GM10248 (cell line): ENCODE data around the gene KRT33B.

Experiments
- CTCF ChIA-PET: fragments of 300-600 bp; sonication (Branson Sonifier 250); formaldehyde crosslinking; extraction: SDS; loops from one replicate; lab custom pipeline; 2021; ENCODE audit warnings: antibody characterized with exemption; lab: Yijun Ruan, JAX
- POLR2A ChIA-PET: fragments of 350-650 bp; sonication (Branson Sonifier 250); formaldehyde crosslinking; extraction: SDS; loops from one replicate; lab custom pipeline; 2020; ENCODE audit warnings: antibody characterized with exemption; lab: Yijun Ruan, JAX
- DNase-seq: peaks from one replicate; pipeline ENCODE4 v3.0.0; 2012; ENCODE audit errors: extremely low spot score
- TF ChIP-seq, protein P1 (sequence below): IDR thresholded peaks from 2 replicates; pipeline ENCODE4 v1.5.1; 2012; ENCODE audit warnings: mild to moderate bottlenecking, low read depth; ENCODE audit errors: extremely low read depth, missing control alignments, control extremely low read depth

KRT33B gene

DNA sequence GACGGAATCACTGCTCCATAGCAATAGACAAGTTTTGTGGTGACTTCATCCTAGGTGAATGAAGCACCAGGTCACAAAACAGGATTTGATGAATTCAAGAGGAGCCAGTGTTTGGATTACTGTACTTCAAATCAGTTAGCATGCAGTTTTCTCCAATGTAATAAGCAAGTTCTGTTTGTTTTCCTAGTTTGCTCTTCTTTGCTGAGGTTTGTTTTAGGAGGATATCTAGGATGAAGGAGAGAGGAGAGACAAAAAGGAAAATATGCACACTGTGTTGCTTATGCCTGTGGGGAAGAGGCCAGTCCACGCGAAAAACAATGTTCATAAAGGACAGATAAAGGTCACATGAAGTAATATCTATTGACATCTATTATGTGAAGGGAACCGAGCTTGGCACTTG is 45.8 kb upstream of the KRT33B start:
- ChIA-PET CTCF (no interaction called here), POLR2A (no interaction called here)
- TF ChIP-seq, protein P1, sequence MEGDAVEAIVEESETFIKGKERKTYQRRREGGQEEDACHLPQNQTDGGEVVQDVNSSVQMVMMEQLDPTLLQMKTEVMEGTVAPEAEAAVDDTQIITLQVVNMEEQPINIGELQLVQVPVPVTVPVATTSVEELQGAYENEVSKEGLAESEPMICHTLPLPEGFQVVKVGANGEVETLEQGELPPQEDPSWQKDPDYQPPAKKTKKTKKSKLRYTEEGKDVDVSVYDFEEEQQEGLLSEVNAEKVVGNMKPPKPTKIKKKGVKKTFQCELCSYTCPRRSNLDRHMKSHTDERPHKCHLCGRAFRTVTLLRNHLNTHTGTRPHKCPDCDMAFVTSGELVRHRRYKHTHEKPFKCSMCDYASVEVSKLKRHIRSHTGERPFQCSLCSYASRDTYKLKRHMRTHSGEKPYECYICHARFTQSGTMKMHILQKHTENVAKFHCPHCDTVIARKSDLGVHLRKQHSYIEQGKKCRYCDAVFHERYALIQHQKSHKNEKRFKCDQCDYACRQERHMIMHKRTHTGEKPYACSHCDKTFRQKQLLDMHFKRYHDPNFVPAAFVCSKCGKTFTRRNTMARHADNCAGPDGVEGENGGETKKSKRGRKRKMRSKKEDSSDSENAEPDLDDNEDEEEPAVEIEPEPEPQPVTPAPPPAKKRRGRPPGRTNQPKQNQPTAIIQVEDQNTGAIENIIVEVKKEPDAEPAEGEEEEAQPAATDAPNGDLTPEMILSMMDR = no peak
- DNase-seq = no peak

DNA sequence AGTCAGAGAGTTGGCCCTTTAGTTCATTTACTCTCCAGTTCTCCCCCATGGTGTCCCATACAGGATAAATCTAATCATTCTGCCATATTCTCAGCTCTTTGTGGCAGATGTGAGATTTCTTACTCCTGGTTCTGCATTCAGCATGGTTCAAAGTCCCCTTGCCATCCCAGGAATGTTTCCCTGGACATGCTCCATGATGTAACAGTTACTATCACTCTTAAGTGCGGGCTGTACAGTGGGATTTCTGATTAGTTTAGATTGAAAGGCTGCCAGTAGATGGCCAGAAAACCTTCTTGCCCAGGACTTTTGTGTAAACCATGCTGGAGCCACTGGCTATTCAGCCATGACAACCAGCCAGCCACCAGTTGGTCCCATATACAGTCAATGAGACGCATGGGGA is 44.4 kb upstream of the KRT33B start:
- TF ChIP-seq, protein P1 = no peak
- CTCF ChIA-PET = no interaction called here
- POLR2A ChIA-PET = no interaction called here
- no peak for DNase-seq

- DNase-seq = no peak
- TF ChIP-seq, protein P1 = no peak
- ChIA-PET POLR2A (no interaction called here), CTCF (no interaction called here)
These were observed 43.8 kb upstream of the KRT33B start for GRCh38 chr17:41413353-41413957.

GRCh38 chr17:41411072-41411840 is 41.6 kb upstream of the KRT33B start:
- POLR2A ChIA-PET = no interaction called here
- CTCF ChIA-PET = no interaction called here
- no peak for DNase-seq
- TF ChIP-seq, protein P1 = no peak

- TF ChIP-seq, protein P1 = no peak
- ChIA-PET CTCF (interaction anchor here (2.6 kb wide), 1 partner anchor 10 kb away, joined by 13 read pairs; no protein-coding TSS in a partner anchor), POLR2A (no interaction called here)
- DNase-seq = no peak
These were observed 37.6 kb upstream of the KRT33B start for GRCh38 chr17:41407226-41407625.

- TF ChIP-seq, protein P1 = no peak
- ChIA-PET CTCF (no interaction called here), POLR2A (no interaction called here)
- DNase-seq = no peak
These were observed 36.6 kb upstream of the KRT33B start for GRCh38 chr17:41406205-41406604.
